Mucosa of stomach (tissue), 1 donor: ENCODE results near the gene SULT4A1.

Experiments used
- H3K27me3 ChIP-seq: one replicate; pipeline ENCODE4 v1.7.0; 2013; ENCODE audit warnings: mild to moderate bottlenecking, low read length; ENCODE audit not compliant: control insufficient read depth, insufficient read depth
- H3K36me3 ChIP-seq: one replicate; pipeline ENCODE4 v1.7.0; 2013; ENCODE audit warnings: low read length; ENCODE audit not compliant: control insufficient read depth, insufficient read depth
- H3K4me1 ChIP-seq: one replicate; pipeline ENCODE4 v1.7.0; 2013; ENCODE audit warnings: mild to moderate bottlenecking, low read length; ENCODE audit not compliant: control insufficient read depth, insufficient read depth
- H3K4me3 ChIP-seq: one replicate; pipeline ENCODE4 v1.7.0; 2013; ENCODE audit warnings: low read length
- H3K9ac ChIP-seq: one replicate; pipeline ENCODE4 v1.7.0; 2013; ENCODE audit warnings: mild to moderate bottlenecking, low read length, moderate library complexity
- H3K9me3 ChIP-seq: one replicate; pipeline ENCODE4 v1.7.0; 2013; ENCODE audit warnings: mild to moderate bottlenecking, low read length, moderate library complexity; ENCODE audit not compliant: control insufficient read depth
- donor health status: Pancreatic carcinoma.

The SULT4A1 gene

GRCh38 chr22:43818981-43819380, 43.3 kb downstream of the SULT4A1 start:
- H3K27me3 ChIP-seq, result no peaks in the 10 kb centered on the region
- H3K9me3 ChIP-seq, result no peaks in the 10 kb centered on the region
- no peak overlapping the region for H3K4me3 ChIP-seq
- peaks cover 30% of the 10 kb centered on the region for H3K4me1 ChIP-seq
- no peak overlapping the region for H3K9ac ChIP-seq
- no peaks in the 10 kb centered on the region for H3K36me3 ChIP-seq

- Histone ChIP-seq H3K36me3 (no peaks in the 10 kb centered on the region), H3K9me3 (no peaks in the 10 kb centered on the region), H3K4me3 (no peak overlapping the region), H3K4me1 (peaks cover 26% of the 10 kb centered on the region), H3K27me3 (no peaks in the 10 kb centered on the region), H3K9ac (no peak overlapping the region)
These were observed 44.9 kb downstream of the SULT4A1 start for GRCh38 chr22:43817402-43817801.

GRCh38 chr22:43814264-43814663, 48.0 kb downstream of the SULT4A1 start:
- no peak overlapping the region for H3K9ac ChIP-seq
- no peaks in the 10 kb centered on the region for H3K9me3 ChIP-seq
- H3K36me3 ChIP-seq, result no peaks in the 10 kb centered on the region
- peaks cover 9% of the 10 kb centered on the region for H3K4me1 ChIP-seq
- no peak overlapping the region for H3K4me3 ChIP-seq
- no peaks in the 10 kb centered on the region for H3K27me3 ChIP-seq

- Histone ChIP-seq H3K9me3 (no peaks in the 10 kb centered on the region), H3K27me3 (no peaks in the 10 kb centered on the region), H3K4me1 (peaks cover 9% of the 10 kb centered on the region), H3K4me3 (peak overlapping the region; percentile 99), H3K9ac (peak overlapping the region; percentile 92), H3K36me3 (no peaks in the 10 kb centered on the region)
These were observed 49.4 kb downstream of the SULT4A1 start for GRCh38 chr22:43812890-43813289.

DNA sequence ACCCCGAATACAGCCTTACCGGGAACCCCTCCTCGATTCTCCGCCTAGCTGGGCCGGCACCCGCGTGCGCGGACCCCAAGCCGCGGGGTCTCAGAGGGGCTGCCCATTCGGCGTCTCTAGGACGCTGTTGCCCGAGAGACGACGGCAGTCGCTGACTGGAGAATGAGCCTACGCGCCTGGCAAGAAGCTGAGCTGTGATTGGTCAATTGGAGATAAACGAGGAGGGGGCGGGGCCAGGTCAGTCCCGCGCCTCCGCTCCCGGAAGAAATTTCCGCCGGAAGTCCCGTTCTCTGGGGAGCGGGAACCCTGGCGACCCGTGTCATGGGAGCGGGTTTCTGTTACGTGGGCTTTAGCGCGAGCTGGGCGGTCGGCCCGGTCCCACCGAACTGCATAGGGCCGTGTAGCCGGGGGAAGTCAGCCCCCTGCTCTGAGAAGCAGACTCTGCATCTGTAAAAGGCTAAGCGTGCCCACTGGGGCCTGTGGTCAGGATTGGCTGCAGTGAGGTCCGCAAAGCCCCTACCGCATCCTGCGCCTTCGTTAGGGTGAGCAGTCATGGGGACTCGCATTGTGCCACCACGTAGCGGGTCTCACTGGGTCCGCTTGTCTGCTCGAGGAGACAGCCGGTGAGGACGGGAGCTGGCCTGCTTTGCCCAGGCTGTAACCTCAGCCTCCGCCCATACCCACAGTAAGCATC, 50.0 kb downstream of the SULT4A1 start, which contains the start of gene EFCAB6:
EFCAB6 (minus strand) TSS at position 157 of the 694 bp plus-strand sequence. CDS start 29,987 bp downstream, outside the sequence.
- Histone ChIP-seq H3K36me3 (no peaks in the 10 kb centered on the region), H3K9me3 (no peaks in the 10 kb centered on the region), H3K4me1 (peaks cover 9% of the 10 kb centered on the region), H3K4me3 (peak within 1 kb of the TSS; percentile 99), H3K9ac (peak within 1 kb of the TSS; percentile 92), H3K27me3 (no peaks in the 10 kb centered on the region)

- Histone ChIP-seq H3K9ac (peak overlapping the region; percentile 92), H3K9me3 (no peaks in the 10 kb centered on the region), H3K4me3 (peak overlapping the region; percentile 99), H3K4me1 (peaks cover 9% of the 10 kb centered on the region), H3K27me3 (no peaks in the 10 kb centered on the region), H3K36me3 (no peaks in the 10 kb centered on the region)
These were observed 50.5 kb downstream of the SULT4A1 start for GRCh38 chr22:43811777-43812148.

GRCh38 chr22:43802897-43803495, 59.3 kb downstream of the SULT4A1 start:
- Histone ChIP-seq H3K4me3 (no peak overlapping the region), H3K9ac (no peak overlapping the region), H3K4me1 (no peaks in the 10 kb centered on the region), H3K9me3 (no peaks in the 10 kb centered on the region), H3K27me3 (no peaks in the 10 kb centered on the region), H3K36me3 (no peaks in the 10 kb centered on the region)

DNA sequence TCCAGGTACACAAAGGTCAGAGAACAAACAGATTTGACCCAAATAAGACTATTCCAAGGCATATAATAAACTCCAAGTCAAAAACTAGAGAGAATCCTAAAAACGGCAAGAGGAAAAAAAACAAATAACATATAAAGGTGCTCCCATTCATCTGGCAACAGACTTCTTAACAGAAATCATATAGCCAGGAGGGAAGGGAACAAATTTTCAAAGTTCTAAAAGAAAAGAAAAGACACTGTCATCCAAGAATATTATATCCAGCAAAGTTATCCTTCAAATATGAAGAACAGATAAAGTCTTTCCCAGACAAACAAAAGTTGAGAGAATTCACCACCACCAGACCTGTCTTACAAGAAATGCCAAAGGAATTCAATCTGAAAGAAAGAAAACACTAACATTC, 61.3 kb downstream of the SULT4A1 start:
- Histone ChIP-seq H3K9ac (no peak overlapping the region), H3K4me1 (no peaks in the 10 kb centered on the region), H3K4me3 (no peak overlapping the region), H3K36me3 (no peaks in the 10 kb centered on the region), H3K27me3 (no peaks in the 10 kb centered on the region), H3K9me3 (no peaks in the 10 kb centered on the region)

DNA sequence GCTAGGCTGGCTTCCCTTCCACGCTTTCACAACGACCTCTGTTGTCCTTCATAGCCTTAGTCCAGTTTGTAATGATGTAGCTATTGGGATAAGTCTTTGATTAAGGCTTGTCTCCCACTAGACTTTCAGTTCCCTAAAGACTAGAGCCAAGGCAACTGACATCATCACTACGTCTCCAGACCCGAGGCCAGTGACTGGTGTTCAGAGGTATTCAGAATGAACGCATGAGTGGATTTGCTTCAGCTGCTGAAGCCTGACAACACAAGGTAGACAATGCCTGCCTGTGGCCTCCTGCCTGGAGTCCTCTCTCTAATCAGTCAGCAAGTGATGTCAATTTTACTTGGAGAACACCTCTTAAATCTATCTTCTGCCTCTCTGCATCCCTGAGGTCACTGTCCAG, 63.8 kb downstream of the SULT4A1 start:
- no peaks in the 10 kb centered on the region for H3K27me3 ChIP-seq
- H3K9ac ChIP-seq, result no peak overlapping the region
- no peaks in the 10 kb centered on the region for H3K4me1 ChIP-seq
- no peaks in the 10 kb centered on the region for H3K36me3 ChIP-seq
- H3K9me3 ChIP-seq, result no peaks in the 10 kb centered on the region
- no peak overlapping the region for H3K4me3 ChIP-seq

- no peak overlapping the region for H3K4me3 ChIP-seq
These were observed 65.7 kb downstream of the SULT4A1 start for GRCh38 chr22:43796567-43796966.

DNA sequence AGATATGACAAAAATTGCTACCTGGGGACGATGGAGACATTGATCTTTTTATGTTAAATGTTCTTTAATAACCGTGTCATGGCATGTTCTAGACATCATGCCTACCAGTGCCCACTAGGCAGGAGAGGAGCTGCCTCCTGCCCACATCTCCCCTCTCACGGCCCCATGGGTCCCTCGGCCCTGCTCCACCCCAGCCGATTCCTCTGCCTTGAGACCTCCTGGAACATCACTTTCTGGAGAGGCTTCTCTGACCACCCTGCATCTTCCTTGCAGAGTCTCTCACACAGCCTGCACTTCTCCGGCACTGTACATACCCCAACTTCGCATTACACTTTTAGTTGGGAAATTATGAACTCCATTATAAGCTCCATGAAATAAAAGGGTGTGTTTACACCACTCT, 67.0 kb downstream of the SULT4A1 start:
- no peaks in the 10 kb centered on the region for H3K36me3 ChIP-seq

More at GRCh38 chr22:43796567-43796966, 65.7 kb downstream of the SULT4A1 start:
- H3K27me3 ChIP-seq, result no peaks in the 10 kb centered on the region
- H3K36me3 ChIP-seq, result no peaks in the 10 kb centered on the region
- no peaks in the 10 kb centered on the region for H3K9me3 ChIP-seq
- H3K4me1 ChIP-seq, result no peaks in the 10 kb centered on the region
- H3K9ac ChIP-seq, result no peak overlapping the region

GRCh38 chr22:43792905-43793304, 69.4 kb downstream of the SULT4A1 start:
- H3K36me3 ChIP-seq, result no peaks in the 10 kb centered on the region
- H3K4me1 ChIP-seq, result no peaks in the 10 kb centered on the region
- no peaks in the 10 kb centered on the region for H3K9me3 ChIP-seq
- H3K4me3 ChIP-seq, result no peak overlapping the region
- H3K27me3 ChIP-seq, result no peaks in the 10 kb centered on the region
- no peak overlapping the region for H3K9ac ChIP-seq

More for the DNA sequence above, 67.0 kb downstream of the SULT4A1 start:
- no peaks in the 10 kb centered on the region for H3K9me3 ChIP-seq
- H3K9ac ChIP-seq, result no peak overlapping the region
- H3K4me3 ChIP-seq, result no peak overlapping the region
- H3K4me1 ChIP-seq, result no peaks in the 10 kb centered on the region
- no peaks in the 10 kb centered on the region for H3K27me3 ChIP-seq
